K562 (cell line): ENCODE results near the gene ZNHIT2. TPM values are rescaled to one million over a fixed set of nuclear protein-coding genes. Genes with fewer than 3 reads are reported as not detected.

Source experiments
- BACH1 ChIP-seq: fragments of 200-800 bp; sonication (Bioruptor generic); IDR thresholded peaks from 2 replicates; pipeline ENCODE4 v1.6.1; 2016; ENCODE audit warnings: missing genetic modification characterization, missing compliant biosample characterization
- BCLAF1 ChIP-seq, 2 experiments: fragments of 450-650 bp in 1 of 2; IDR thresholded peaks; 2 replicates each; pipeline ENCODE4 v1.6.1; 2011 to 2017; ENCODE audit warnings: low read depth in 2 of 2, antibody characterized with exemption in 1 of 2, borderline replicate concordance in 1 of 2, low read length in 1 of 2, mild to moderate bottlenecking in 1 of 2, mixed read lengths in 1 of 2; ENCODE audit not compliant: control insufficient read depth in 1 of 2
- BRD9 ChIP-seq: fragments of 450-650 bp; IDR thresholded peaks from 2 replicates; pipeline ENCODE4 v1.6.1; 2018; ENCODE audit warnings: low read depth; ENCODE audit not compliant: partially characterized antibody
- COPS2 ChIP-seq: fragments of 450-650 bp; conservative IDR thresholded peaks from 2 replicates; pipeline ENCODE4 v1.6.1; 2016; ENCODE audit warnings: mild to moderate bottlenecking, moderate library complexity
- CREB3 ChIP-seq: fragments of 450-650 bp; conservative IDR thresholded peaks from 2 replicates; pipeline ENCODE4 v1.6.1; 2016; ENCODE audit warnings: missing genetic modification characterization, low read depth, mild to moderate bottlenecking, missing compliant biosample characterization, moderate library complexity
- ERF ChIP-seq: fragments of 450-650 bp; formaldehyde crosslinking; IDR thresholded peaks from 2 replicates; pipeline ENCODE4 v1.4.0; 2020; ENCODE audit warnings: mild to moderate bottlenecking, mixed read lengths
- EZH2 ChIP-seq: IDR thresholded peaks from 2 replicates; pipeline ENCODE4 v1.6.1; 2012; ENCODE audit warnings: low read depth, mild to moderate bottlenecking, inconsistent platforms, low read length, borderline replicate concordance
- FOSL1 ChIP-seq: fragments of 200-800 bp; sonication (Bioruptor generic); conservative IDR thresholded peaks from 2 replicates; pipeline ENCODE4 v1.6.1; 2016; ENCODE audit warnings: missing genetic modification characterization, missing compliant biosample characterization
- FOXA3 ChIP-seq, 2 experiments: fragments of 450-650 bp in 1 of 2; sonication (generic) in 1 of 2; formaldehyde crosslinking; IDR thresholded peaks in 1 of 2; conservative IDR thresholded peaks in 1 of 2; 2 replicates each; pipeline versions ENCODE4 v1.4.0 to v1.8.0; 2020 to 2022; ENCODE audit warnings: mild to moderate bottlenecking in 2 of 2, missing genetic modification reagents in 1 of 2
- FOXJ3 ChIP-seq: sonication (generic); formaldehyde crosslinking; IDR thresholded peaks from 2 replicates; pipeline ENCODE4 v1.4.0; 2020; ENCODE audit warnings: mild to moderate bottlenecking, missing genetic modification reagents
- HDAC6 ChIP-seq: IDR thresholded peaks from 2 replicates; pipeline ENCODE4 v1.6.1; 2012; ENCODE audit warnings: low read depth, mild to moderate bottlenecking, control low read depth, inconsistent platforms, low read length, moderate library complexity
- RBFOX2 ChIP-seq: fragments of 200-400 bp; formaldehyde crosslinking; IDR thresholded peaks from 2 replicates; pipeline ENCODE4 v1.6.1; 2017; ENCODE audit warnings: low read depth, mild to moderate bottlenecking, low read length, moderate library complexity
- SLC30A9 ChIP-seq: fragments of 250-450 bp; sonication (Bioruptor Pico); IDR thresholded peaks from 2 replicates; pipeline ENCODE4 v1.8.0; 2022; ENCODE audit warnings: mild to moderate bottlenecking, moderate library complexity
- SMC3 ChIP-seq: conservative IDR thresholded peaks from 2 replicates; pipeline ENCODE4 v1.6.1; 2011; ENCODE audit warnings: low read depth, low read length, improper control_type of control experiment; ENCODE audit not compliant: insufficient read depth
- ZBTB49 ChIP-seq: sonication (generic); formaldehyde crosslinking; IDR thresholded peaks from 2 replicates; pipeline ENCODE4 v1.8.0; 2022; ENCODE audit warnings: missing genetic modification reagents, mild to moderate bottlenecking, borderline replicate concordance
- ZFP36 ChIP-seq: fragments of 150-350 bp; IDR thresholded peaks from 2 replicates; pipeline ENCODE4 v1.6.1; 2018; ENCODE audit warnings: low read length, low read depth; ENCODE audit not compliant: partially characterized antibody
- ZNF143 ChIP-seq: sonication (generic); formaldehyde crosslinking; IDR thresholded peaks from 2 replicates; pipeline ENCODE4 v1.9.0; 2022; ENCODE audit warnings: mild to moderate bottlenecking, missing genetic modification reagents
- ZNF174 ChIP-seq: fragments of 250-450 bp; sonication (Bioruptor Pico); IDR thresholded peaks from 2 replicates; pipeline ENCODE4 v1.4.0; 2020; ENCODE audit warnings: mild to moderate bottlenecking
- ZNF3 ChIP-seq: fragments of 250-450 bp; sonication (Bioruptor Pico); IDR thresholded peaks from 2 replicates; pipeline ENCODE4 v1.5.0; 2021; ENCODE audit warnings: mild to moderate bottlenecking, moderate library complexity
- ZNF561 ChIP-seq: fragments of 450-650 bp; formaldehyde crosslinking; conservative IDR thresholded peaks from 2 replicates; pipeline ENCODE4 v1.4.0; 2020; ENCODE audit warnings: mild to moderate bottlenecking, moderate library complexity
- ZNF57 ChIP-seq: fragments of 450-650 bp; formaldehyde crosslinking; IDR thresholded peaks from 2 replicates; pipeline ENCODE4 v1.4.0; 2020; ENCODE audit warnings: mild to moderate bottlenecking, moderate library complexity
- polyA plus RNA-seq, 8 experiments: library from polyadenylated mRNA; depleted of rRNA in 4 of 8; stranded (reverse) in 5 of 8; unstranded in 3 of 8; fragments of >200 nt; fragmentation: Nextera tagmentation in 2 of 8; fragmentation: Illumina TruSeq in 1 of 8; extraction: Ambion mirVana in 2 of 8; extraction: Trizol in 1 of 8; gene quantifications; 2 replicates each; pipeline versions ENCODE4 v1.2.1 to v1.2.3, GENCODE V29; 2011 to 2014; ENCODE audit warnings: inconsistent platforms in 1 of 8, missing spikeins in 1 of 8
- total RNA-seq, 7 experiments: library from RNA; depleted of rRNA in 6 of 7; stranded (reverse); fragments of >200 nt in 6 of 7; fragmentation: Illumina TruSeq in 2 of 7; extraction: Trizol in 2 of 7; gene quantifications; 2 replicates each; pipeline versions ENCODE4 v1.2.1 to v1.2.3, GENCODE V29; 2011 to 2021; ENCODE audit warnings: low replicate concordance in 1 of 7

Gene ZNHIT2
- total and polyA plus RNA-seq, 9 of the 15 experiments (the other 6 are each of a cell fraction or from before 2014, with no cell fraction given) = 0.08 to 39.0 (median 2.5) TPM

GRCh38 chr11:65083834-65084597 lies 33.5 kb downstream of the ZNHIT2 start, which contains the start of the genes CDCA5 and ZFPL1 (continued):
- TF ChIP-seq ZBTB49 (CRISPR knock-in tag) (no peak), BACH1 (tag) (peak; percentile 63; the same call in 1 of the 2 replicates), FOXJ3 (CRISPR knock-in tag) (no peak), BCLAF1 (IDR thresholded peaks at IDR 0.05; ENCODE audit: borderline replicate concordance in 1 of 2, control insufficient read depth in 1 of 2, low read depth in 2 of 2, low read length in 1 of 2) (no peak), ZFP36 (no peak), SLC30A9 (CRISPR knock-in tag) (no peak), ZNF3 (CRISPR knock-in tag) (no peak), BRD9 (no peak), EZH2 (no peak), ZNF143 (CRISPR knock-in tag) (no peak), RBFOX2 (peak; percentile 97), HDAC6 (no peak), COPS2 (no peak), CREB3 (no peak), SMC3 (0 out of 2 replicates have a peak, but pooled peaks have one; percentile 18), FOSL1 (tag) (no peak), FOXA3 (CRISPR knock-in tag; conservative IDR thresholded peaks at IDR 0.05 in 1 of 2, IDR thresholded peaks at IDR 0.05 in 1 of 2) (no peak), ZNF57 (CRISPR knock-in tag) (no peak), ZNF174 (CRISPR knock-in tag) (no peak), ZNF561 (CRISPR knock-in tag) (no peak), ERF (CRISPR knock-in tag) (peak; percentile 23; the same call in 1 of the 2 replicates)
